ENCODE measurements around the gene CYP3A7. TPM values are rescaled to one million over a fixed set of nuclear protein-coding genes. Genes with fewer than 3 reads are reported as not detected.
"Not testable (repeated sequence)": the region's sequence is repeated elsewhere in the genome, so short reads cannot be mapped to it uniquely, and the experiment has no call there.

The CYP3A7 gene
- total RNA-seq, 2 donors from 2014 or later: not detected

- H3K36me3 Mint-ChIP-seq (ENCODE audit: insufficient read depth in 2 of 2): peaks cover 0 to 1% of the 10 kb centered on the region in 2 donors
- H3K4me1 Mint-ChIP-seq (ENCODE audit: low read depth): peaks cover under 1% of the 10 kb centered on the region
- no peaks in the 10 kb centered on the region for H3K27me3 Mint-ChIP-seq (ENCODE audit: low read depth)
- H3K27ac Mint-ChIP-seq: no peak overlapping the region
- ATAC-seq (replicated peaks in 1 of 2) (no peak), DNase-seq (no peak)
- no peaks in the 10 kb centered on the region for H3K9me3 Mint-ChIP-seq
- no peak overlapping the region for H3K4me3 Mint-ChIP-seq
These were observed 20.9 kb downstream of the CYP3A7 start for GRCh38 chr7:99713995-99714570.

GRCh38 chr7:99709838-99710578 lies 25.0 kb downstream of the CYP3A7 start:
- peak in 1 of 2 donors; percentile 41 for ATAC-seq (replicated peaks in 1 of 2)
- no peaks in the 10 kb centered on the region for H3K27me3 Mint-ChIP-seq (ENCODE audit: low read depth)
- H3K4me3 Mint-ChIP-seq: no peak overlapping the region
- H3K27ac Mint-ChIP-seq: peak overlapping the region; percentile 47
- H3K36me3 Mint-ChIP-seq (ENCODE audit: insufficient read depth in 2 of 2): peaks cover 3 to 5% of the 10 kb centered on the region in 2 donors
- DNase-seq: no peak
- H3K4me1 Mint-ChIP-seq (ENCODE audit: low read depth): no peaks in the 10 kb centered on the region
- H3K9me3 Mint-ChIP-seq: peaks cover 2 to 3% of the 10 kb centered on the region in 2 donors

GRCh38 chr7:99709260-99709659 lies 25.7 kb downstream of the CYP3A7 start:
- Mint-ChIP-seq H3K4me1 (ENCODE audit: low read depth) (no peaks in the 10 kb centered on the region), H3K9me3 (peaks cover 2 to 3% of the 10 kb centered on the region in 2 donors)

GRCh38 chr7:99707096-99707495 lies 27.9 kb downstream of the CYP3A7 start:
- Mint-ChIP-seq H3K27ac (no peak overlapping the region), H3K4me1 (ENCODE audit: low read depth) (no peaks in the 10 kb centered on the region), H3K4me3 (no peak overlapping the region), H3K36me3 (ENCODE audit: insufficient read depth in 2 of 2) (peaks cover 3 to 5% of the 10 kb centered on the region in 2 donors), H3K9me3 (peaks cover 2 to 3% of the 10 kb centered on the region in 2 donors), H3K27me3 (ENCODE audit: low read depth) (no peaks in the 10 kb centered on the region)
- ATAC-seq (replicated peaks in 1 of 2): no peak
- no peak for DNase-seq

More at GRCh38 chr7:99709260-99709659, 25.7 kb downstream of the CYP3A7 start:
- ATAC-seq (replicated peaks in 1 of 2) (peak in 1 of 2 donors; percentile 42), DNase-seq (no peak)
- peaks cover 3 to 5% of the 10 kb centered on the region in 2 donors for H3K36me3 Mint-ChIP-seq (ENCODE audit: insufficient read depth in 2 of 2)
- H3K4me3 Mint-ChIP-seq: no peak overlapping the region
- no peaks in the 10 kb centered on the region for H3K27me3 Mint-ChIP-seq (ENCODE audit: low read depth)
- H3K27ac Mint-ChIP-seq: no peak overlapping the region

- Mint-ChIP-seq H3K4me3 (no peak overlapping the region), H3K4me1 (ENCODE audit: low read depth) (peaks cover 5% of the 10 kb centered on the region), H3K9me3 (no peaks in the 10 kb centered on the region), H3K27ac (no peak overlapping the region), H3K36me3 (ENCODE audit: insufficient read depth in 2 of 2) (no peaks in the 10 kb centered on the region), H3K27me3 (ENCODE audit: low read depth) (no peaks in the 10 kb centered on the region)
- ATAC-seq (replicated peaks in 1 of 2) (no peak), DNase-seq (no peak)
These were observed 35.0 kb downstream of the CYP3A7 start for GRCh38 chr7:99699946-99700345.

GRCh38 chr7:99698867-99699730 lies 35.9 kb downstream of the CYP3A7 start:
- not testable (repeated sequence) for H3K27me3 Mint-ChIP-seq (ENCODE audit: low read depth); H3K9me3 Mint-ChIP-seq; H3K36me3 Mint-ChIP-seq (ENCODE audit: insufficient read depth in 2 of 2); H3K4me3 Mint-ChIP-seq; DNase-seq; H3K4me1 Mint-ChIP-seq (ENCODE audit: low read depth); H3K27ac Mint-ChIP-seq
- ATAC-seq (replicated peaks in 1 of 2): peak in 1 of 2 donors; percentile 49

GRCh38 chr7:99694912-99695304 lies 40.1 kb downstream of the CYP3A7 start:
- Mint-ChIP-seq H3K9me3 (peaks cover 0 to 5% of the 10 kb centered on the region in 2 donors), H3K4me3 (no peak overlapping the region), H3K27me3 (ENCODE audit: low read depth) (no peaks in the 10 kb centered on the region), H3K4me1 (ENCODE audit: low read depth) (peaks cover 18% of the 10 kb centered on the region), H3K27ac (no peak overlapping the region), H3K36me3 (ENCODE audit: insufficient read depth in 2 of 2) (peaks cover 2% of the 10 kb centered on the region in 2 donors)
- ATAC-seq (replicated peaks in 1 of 2) (no peak), DNase-seq (no peak)

GRCh38 chr7:99694201-99694911 lies 40.6 kb downstream of the CYP3A7 start:
- H3K9me3 Mint-ChIP-seq: peaks cover 0 to 5% of the 10 kb centered on the region in 2 donors
- ATAC-seq (replicated peaks in 1 of 2): no peak
- no peak overlapping the region for H3K4me3 Mint-ChIP-seq
- H3K27ac Mint-ChIP-seq: no peak overlapping the region
- peaks cover 18% of the 10 kb centered on the region for H3K4me1 Mint-ChIP-seq (ENCODE audit: low read depth)
- peaks cover 2% of the 10 kb centered on the region in 2 donors for H3K36me3 Mint-ChIP-seq (ENCODE audit: insufficient read depth in 2 of 2)
- no peaks in the 10 kb centered on the region for H3K27me3 Mint-ChIP-seq (ENCODE audit: low read depth)
- DNase-seq: no peak

- no peaks in the 10 kb centered on the region for H3K27me3 Mint-ChIP-seq (ENCODE audit: low read depth)
- peaks cover 2 to 5% of the 10 kb centered on the region in 2 donors for H3K36me3 Mint-ChIP-seq (ENCODE audit: insufficient read depth in 2 of 2)
- H3K27ac Mint-ChIP-seq: no peak overlapping the region
- peaks cover 12% of the 10 kb centered on the region for H3K4me1 Mint-ChIP-seq (ENCODE audit: low read depth)
- H3K4me3 Mint-ChIP-seq: no peak overlapping the region
- no peak for ATAC-seq (replicated peaks in 1 of 2)
- no peak for DNase-seq
- peaks cover 3 to 5% of the 10 kb centered on the region in 2 donors for H3K9me3 Mint-ChIP-seq
These were observed 41.4 kb downstream of the CYP3A7 start for GRCh38 chr7:99693427-99694200.

GRCh38 chr7:99693100-99693426 lies 41.9 kb downstream of the CYP3A7 start:
- ATAC-seq (replicated peaks in 1 of 2) (no peak), DNase-seq (no peak)
- no peak overlapping the region for H3K4me3 Mint-ChIP-seq
- H3K27me3 Mint-ChIP-seq (ENCODE audit: low read depth): no peaks in the 10 kb centered on the region
- peaks cover 12% of the 10 kb centered on the region for H3K4me1 Mint-ChIP-seq (ENCODE audit: low read depth)
- peaks cover 3 to 5% of the 10 kb centered on the region in 2 donors for H3K36me3 Mint-ChIP-seq (ENCODE audit: insufficient read depth in 2 of 2)
- peaks cover 3 to 5% of the 10 kb centered on the region in 2 donors for H3K9me3 Mint-ChIP-seq
- no peak overlapping the region for H3K27ac Mint-ChIP-seq

GRCh38 chr7:99692563-99692962 lies 42.4 kb downstream of the CYP3A7 start:
- H3K27ac Mint-ChIP-seq; H3K36me3 Mint-ChIP-seq (ENCODE audit: insufficient read depth in 2 of 2); ATAC-seq (replicated peaks in 1 of 2); DNase-seq; H3K4me3 Mint-ChIP-seq; H3K9me3 Mint-ChIP-seq; H3K27me3 Mint-ChIP-seq (ENCODE audit: low read depth): not testable (repeated sequence)
- peaks cover 12% of the 10 kb centered on the region for H3K4me1 Mint-ChIP-seq (ENCODE audit: low read depth)

- H3K9me3 Mint-ChIP-seq; H3K36me3 Mint-ChIP-seq (ENCODE audit: insufficient read depth in 2 of 2); H3K27ac Mint-ChIP-seq; DNase-seq; ATAC-seq (replicated peaks in 1 of 2); H3K4me3 Mint-ChIP-seq; H3K27me3 Mint-ChIP-seq (ENCODE audit: low read depth): not testable (repeated sequence)
- peaks cover 12% of the 10 kb centered on the region for H3K4me1 Mint-ChIP-seq (ENCODE audit: low read depth)
These were observed 43.3 kb downstream of the CYP3A7 start for GRCh38 chr7:99691658-99692057.

Measured in activated T-cell treated with anti-CD3 and anti-CD28 coated beads, Interleukin-2, amount 50 U/mL, for 72 hours (primary cell).